Measurements from ENCODE around the gene SLC40A1.

GRCh38 chr2:189574793-189575475, 5.7 kb downstream of the SLC40A1 start:
- TF ChIP-seq CTCF (conservative IDR thresholded peaks at IDR 0.05 in 1 of 2, IDR thresholded peaks at IDR 0.05 in 1 of 2; ENCODE audit: low read depth in 1 of 2, low read length in 2 of 2), result no peak
- TF ChIP-seq EZH2 (IDR thresholded peaks at IDR 0.05; ENCODE audit: low read length, missing control alignments), result no peak
